Measurements from ENCODE around the gene CCDC150. TPM values are rescaled to one million over a fixed set of nuclear protein-coding genes. Genes with fewer than 3 reads are reported as not detected.

Gene CCDC150
- total and polyA plus RNA-seq, 9 of the 15 experiments (the other 6 are each of a cell fraction or from before 2014, with no cell fraction given) = 4.4 to 23.1 (median 11.3) TPM

DNA sequence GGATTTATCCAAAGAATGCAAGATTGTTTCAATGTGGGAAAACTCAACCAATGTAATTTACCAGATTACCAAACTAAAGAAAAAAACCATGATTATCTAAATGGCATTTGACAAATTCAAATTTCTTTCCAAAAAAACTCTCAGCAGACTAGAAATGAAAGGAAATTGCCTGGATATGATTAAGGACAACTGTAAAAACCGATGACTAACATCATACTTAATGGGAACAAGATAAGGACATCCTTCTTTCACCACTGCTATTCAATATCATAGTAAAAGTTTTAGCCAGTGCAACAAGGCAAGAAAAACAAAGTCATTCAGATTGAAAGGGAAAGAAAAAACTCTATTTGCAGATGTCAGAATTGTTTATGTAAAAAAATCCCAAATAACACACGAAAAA is 4.4 kb upstream of the CCDC150 start:
- intact Hi-C loops (cut with micrococcal nuclease) (no loop called here), in situ Hi-C loops (cut with MboI) (no loop called here)
- H3K4me3 ChIP-seq = no peak overlapping the region
- H3K4me1 ChIP-seq (replicated peaks in 1 of 2; ENCODE audit: control insufficient read depth in 2 of 2, insufficient read depth in 2 of 2, low read length in 2 of 2) = peaks cover under 1 to 4% of the 10 kb centered on the region in 2 experiments; a peak in 2 of 5 replicates
- H3K9me1 ChIP-seq (ENCODE audit: control insufficient read depth, insufficient read depth, low read length) = no peaks in the 10 kb centered on the region
- no peak overlapping the region for H2AFZ ChIP-seq (ENCODE audit: low read depth, low read length)
- DNase-seq (ENCODE audit: extremely low read depth in 1 of 4, low spot score in 3 of 4) (no peak), ATAC-seq (no peak), FAIRE-seq (no peak)
- no peaks in the 10 kb centered on the region for H3K36me3 ChIP-seq (ENCODE audit: control insufficient read depth, insufficient read depth, low read length)
- peaks cover 5% of the 10 kb centered on the region for H3K79me2 ChIP-seq (ENCODE audit: control insufficient read depth, insufficient read depth, low read length)
- 0% methylated on average over 2 of the region's 2 CpGs for WGBS (ENCODE audit: insufficient coverage, low coverage, missing lambda C conversion rate)
- ChIA-PET CTCF (ENCODE audit: low intra/inter-chr PET ratio) (no interaction called here), POLR2A (interaction anchor here (0.6 kb wide), 1 partner anchor 119 kb away, joined by 3 read pairs; no protein-coding TSS in a partner anchor)
- H3K27ac ChIP-seq (ENCODE audit: extremely low read depth, low read depth, low read length) = no peak overlapping the region
- TF ChIP-seq POLR2H (tag; IDR thresholded peaks at IDR 0.05; ENCODE audit: low read depth) = no peak
- no peak for TF ChIP-seq MBD2 (IDR thresholded peaks at IDR 0.05; ENCODE audit: borderline replicate concordance, low read depth)
- TF ChIP-seq, protein P1, sequence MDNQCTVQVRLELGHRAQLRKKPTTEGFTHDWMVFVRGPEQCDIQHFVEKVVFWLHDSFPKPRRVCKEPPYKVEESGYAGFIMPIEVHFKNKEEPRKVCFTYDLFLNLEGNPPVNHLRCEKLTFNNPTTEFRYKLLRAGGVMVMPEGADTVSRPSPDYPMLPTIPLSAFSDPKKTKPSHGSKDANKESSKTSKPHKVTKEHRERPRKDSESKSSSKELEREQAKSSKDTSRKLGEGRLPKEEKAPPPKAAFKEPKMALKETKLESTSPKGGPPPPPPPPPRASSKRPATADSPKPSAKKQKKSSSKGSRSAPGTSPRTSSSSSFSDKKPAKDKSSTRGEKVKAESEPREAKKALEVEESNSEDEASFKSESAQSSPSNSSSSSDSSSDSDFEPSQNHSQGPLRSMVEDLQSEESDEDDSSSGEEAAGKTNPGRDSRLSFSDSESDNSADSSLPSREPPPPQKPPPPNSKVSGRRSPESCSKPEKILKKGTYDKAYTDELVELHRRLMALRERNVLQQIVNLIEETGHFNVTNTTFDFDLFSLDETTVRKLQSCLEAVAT (IDR thresholded peaks at IDR 0.05) = no peak
- TF ChIP-seq ZNF77 (CRISPR knock-in tag; IDR thresholded peaks at IDR 0.05) = no peak
- TF ChIP-seq NCOA6 (IDR thresholded peaks at IDR 0.05) = no peak
- no peak for TF ChIP-seq SRSF1 (IDR thresholded peaks at IDR 0.05; ENCODE audit: low read depth, low read length)
- TF ChIP-seq SMARCC2 (IDR thresholded peaks at IDR 0.05; ENCODE audit: low read depth) = no peak
- no peak for TF ChIP-seq ZBED1 (IDR thresholded peaks at IDR 0.05)
- TF ChIP-seq KAT8 (IDR thresholded peaks at IDR 0.05; ENCODE audit: low read depth) = no peak
- TF ChIP-seq HMG20B (CRISPR knock-in tag; IDR thresholded peaks at IDR 0.05) = no peak
- TF ChIP-seq ZFP1 (CRISPR knock-in tag; IDR thresholded peaks at IDR 0.05) = no peak
- TF ChIP-seq, protein P2, sequence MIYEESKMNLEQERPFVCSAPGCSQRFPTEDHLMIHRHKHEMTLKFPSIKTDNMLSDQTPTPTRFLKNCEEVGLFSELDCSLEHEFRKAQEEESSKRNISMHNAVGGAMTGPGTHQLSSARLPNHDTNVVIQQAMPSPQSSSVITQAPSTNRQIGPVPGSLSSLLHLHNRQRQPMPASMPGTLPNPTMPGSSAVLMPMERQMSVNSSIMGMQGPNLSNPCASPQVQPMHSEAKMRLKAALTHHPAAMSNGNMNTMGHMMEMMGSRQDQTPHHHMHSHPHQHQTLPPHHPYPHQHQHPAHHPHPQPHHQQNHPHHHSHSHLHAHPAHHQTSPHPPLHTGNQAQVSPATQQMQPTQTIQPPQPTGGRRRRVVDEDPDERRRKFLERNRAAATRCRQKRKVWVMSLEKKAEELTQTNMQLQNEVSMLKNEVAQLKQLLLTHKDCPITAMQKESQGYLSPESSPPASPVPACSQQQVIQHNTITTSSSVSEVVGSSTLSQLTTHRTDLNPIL (CRISPR knock-in tag; IDR thresholded peaks at IDR 0.05) = no peak
- no peaks in the 10 kb centered on the region for H4K20me1 ChIP-seq (replicated peaks; ENCODE audit: control insufficient read depth, insufficient read depth, low read length)
- no TSS peak for BruUV-seq (replicated peaks)
- no peak overlapping the region for H3K4me2 ChIP-seq (ENCODE audit: insufficient read depth, low read length)
- H3K9me3 ChIP-seq (replicated peaks; ENCODE audit: control insufficient read depth, insufficient read depth, low read depth, low read length) = peaks cover 4% of the 10 kb centered on the region; the same call in 1 of the 2 replicates
- H3K9ac ChIP-seq (ENCODE audit: insufficient read depth in 1 of 2, low read depth in 2 of 2, low read length in 2 of 2) = no peak overlapping the region
- H3K27me3 ChIP-seq (ENCODE audit: control insufficient read depth in 2 of 2, insufficient read depth in 2 of 2, low read length in 2 of 2) = no peaks in the 10 kb centered on the region

Data from K562 (cell line).